ENCODE results near the gene BOLA2B.
"Not testable (repeated sequence)": the region's sequence is repeated elsewhere in the genome, so short reads cannot be mapped to it uniquely, and the experiment has no call there.

DNA sequence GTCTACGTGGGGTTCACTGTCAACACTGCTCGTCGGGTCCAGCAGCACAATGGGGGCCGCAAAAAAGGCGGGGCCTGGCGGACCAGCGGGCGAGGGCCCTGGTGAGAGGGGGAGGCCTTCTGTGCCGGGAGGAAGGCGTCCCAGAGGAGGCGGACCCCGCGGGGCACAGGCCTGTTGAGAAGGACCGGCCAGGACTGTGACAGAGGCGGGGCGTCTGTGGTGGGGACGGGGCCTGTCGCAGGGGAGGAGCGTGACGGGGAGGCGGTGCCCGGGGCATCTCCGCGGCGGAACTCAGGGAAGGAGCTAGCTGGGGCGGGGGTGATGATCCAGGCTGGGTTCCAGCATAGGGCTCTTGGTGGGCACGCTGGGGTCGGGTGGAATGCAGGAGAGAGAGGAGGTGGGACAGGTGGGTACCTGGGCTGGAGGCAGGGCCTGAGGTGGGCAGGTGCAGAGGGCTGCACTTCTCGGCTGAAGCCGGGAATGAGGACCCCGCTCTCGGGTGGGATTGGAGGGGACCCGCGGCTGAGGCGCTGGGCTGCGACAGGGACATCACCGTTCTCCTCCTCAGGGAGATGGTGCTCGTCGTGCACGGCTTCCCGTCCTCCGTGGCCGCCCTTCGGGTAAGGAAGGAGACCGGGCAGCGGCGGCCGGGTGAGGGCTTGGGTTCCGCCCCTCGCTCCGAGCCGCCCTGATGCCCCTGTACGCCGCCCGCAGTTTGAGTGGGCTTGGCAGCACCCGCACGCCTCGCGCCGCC, 883 bp upstream of the BOLA2B start:
- TF ChIP-seq, protein P1, sequence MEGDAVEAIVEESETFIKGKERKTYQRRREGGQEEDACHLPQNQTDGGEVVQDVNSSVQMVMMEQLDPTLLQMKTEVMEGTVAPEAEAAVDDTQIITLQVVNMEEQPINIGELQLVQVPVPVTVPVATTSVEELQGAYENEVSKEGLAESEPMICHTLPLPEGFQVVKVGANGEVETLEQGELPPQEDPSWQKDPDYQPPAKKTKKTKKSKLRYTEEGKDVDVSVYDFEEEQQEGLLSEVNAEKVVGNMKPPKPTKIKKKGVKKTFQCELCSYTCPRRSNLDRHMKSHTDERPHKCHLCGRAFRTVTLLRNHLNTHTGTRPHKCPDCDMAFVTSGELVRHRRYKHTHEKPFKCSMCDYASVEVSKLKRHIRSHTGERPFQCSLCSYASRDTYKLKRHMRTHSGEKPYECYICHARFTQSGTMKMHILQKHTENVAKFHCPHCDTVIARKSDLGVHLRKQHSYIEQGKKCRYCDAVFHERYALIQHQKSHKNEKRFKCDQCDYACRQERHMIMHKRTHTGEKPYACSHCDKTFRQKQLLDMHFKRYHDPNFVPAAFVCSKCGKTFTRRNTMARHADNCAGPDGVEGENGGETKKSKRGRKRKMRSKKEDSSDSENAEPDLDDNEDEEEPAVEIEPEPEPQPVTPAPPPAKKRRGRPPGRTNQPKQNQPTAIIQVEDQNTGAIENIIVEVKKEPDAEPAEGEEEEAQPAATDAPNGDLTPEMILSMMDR (IDR thresholded peaks at IDR 0.05), result not testable (repeated sequence)
- TF ChIP-seq POLR2A (IDR thresholded peaks at IDR 0.05), result not testable (repeated sequence)

Measured in heart left ventricle (tissue), 13 donors.